AG09319 (cell line): ENCODE data around the gene PTPRD.

ENCODE experiments used
- DNase-seq: peaks from one replicate; pipeline ENCODE4 v3.0.0-alpha.2; 2010; ENCODE audit warnings: low read depth; ENCODE audit errors: extremely low read depth
- TF ChIP-seq, protein P1 (sequence below): IDR thresholded peaks from 2 replicates; pipeline ENCODE4 v1.5.1; 2011; ENCODE audit warnings: low read depth, mild to moderate bottlenecking, inconsistent platforms, low read length, moderate library complexity

Gene PTPRD

DNA sequence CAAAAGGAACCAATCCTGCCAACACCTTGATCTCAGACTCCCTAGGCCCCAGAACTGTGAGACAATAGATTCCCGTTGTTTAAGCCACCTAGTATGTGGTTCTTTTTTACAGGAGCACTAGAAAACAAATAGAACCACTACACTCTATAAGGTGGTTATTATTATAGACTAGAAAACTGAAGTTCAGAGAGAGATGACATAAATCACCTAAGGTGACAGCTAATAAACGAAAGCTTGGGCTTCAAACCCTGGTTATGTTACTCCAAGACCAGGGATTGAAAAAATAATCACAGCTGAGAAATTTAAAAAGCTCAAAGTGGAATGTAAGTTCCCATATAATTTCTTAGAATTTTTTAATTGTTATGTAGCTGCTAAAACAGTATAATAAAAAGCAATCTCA, 2097.1 kb downstream of the PTPRD start:
- DNase-seq, result no peak
- TF ChIP-seq, protein P1, sequence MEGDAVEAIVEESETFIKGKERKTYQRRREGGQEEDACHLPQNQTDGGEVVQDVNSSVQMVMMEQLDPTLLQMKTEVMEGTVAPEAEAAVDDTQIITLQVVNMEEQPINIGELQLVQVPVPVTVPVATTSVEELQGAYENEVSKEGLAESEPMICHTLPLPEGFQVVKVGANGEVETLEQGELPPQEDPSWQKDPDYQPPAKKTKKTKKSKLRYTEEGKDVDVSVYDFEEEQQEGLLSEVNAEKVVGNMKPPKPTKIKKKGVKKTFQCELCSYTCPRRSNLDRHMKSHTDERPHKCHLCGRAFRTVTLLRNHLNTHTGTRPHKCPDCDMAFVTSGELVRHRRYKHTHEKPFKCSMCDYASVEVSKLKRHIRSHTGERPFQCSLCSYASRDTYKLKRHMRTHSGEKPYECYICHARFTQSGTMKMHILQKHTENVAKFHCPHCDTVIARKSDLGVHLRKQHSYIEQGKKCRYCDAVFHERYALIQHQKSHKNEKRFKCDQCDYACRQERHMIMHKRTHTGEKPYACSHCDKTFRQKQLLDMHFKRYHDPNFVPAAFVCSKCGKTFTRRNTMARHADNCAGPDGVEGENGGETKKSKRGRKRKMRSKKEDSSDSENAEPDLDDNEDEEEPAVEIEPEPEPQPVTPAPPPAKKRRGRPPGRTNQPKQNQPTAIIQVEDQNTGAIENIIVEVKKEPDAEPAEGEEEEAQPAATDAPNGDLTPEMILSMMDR, result no peak

DNA sequence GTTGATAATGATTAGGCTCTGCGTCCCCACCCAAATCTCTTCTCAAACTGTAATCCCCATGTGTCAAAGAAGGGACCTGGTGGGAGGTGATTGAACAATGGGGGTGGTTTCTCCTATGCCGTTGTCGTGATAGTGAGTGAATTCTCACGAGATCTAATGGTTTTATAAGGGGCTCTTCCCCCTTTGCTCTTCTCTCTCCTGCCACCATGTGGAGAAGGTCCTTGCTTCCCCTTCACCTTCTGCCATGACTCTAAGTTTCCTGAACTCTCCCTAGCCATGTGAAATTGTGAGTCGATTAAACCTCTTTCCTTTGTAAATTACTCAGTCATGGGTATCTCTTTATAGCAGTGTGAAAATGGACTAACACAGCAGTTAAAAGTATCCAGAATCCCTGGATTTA, 2098.0 kb downstream of the PTPRD start:
- no peak for DNase-seq

DNA sequence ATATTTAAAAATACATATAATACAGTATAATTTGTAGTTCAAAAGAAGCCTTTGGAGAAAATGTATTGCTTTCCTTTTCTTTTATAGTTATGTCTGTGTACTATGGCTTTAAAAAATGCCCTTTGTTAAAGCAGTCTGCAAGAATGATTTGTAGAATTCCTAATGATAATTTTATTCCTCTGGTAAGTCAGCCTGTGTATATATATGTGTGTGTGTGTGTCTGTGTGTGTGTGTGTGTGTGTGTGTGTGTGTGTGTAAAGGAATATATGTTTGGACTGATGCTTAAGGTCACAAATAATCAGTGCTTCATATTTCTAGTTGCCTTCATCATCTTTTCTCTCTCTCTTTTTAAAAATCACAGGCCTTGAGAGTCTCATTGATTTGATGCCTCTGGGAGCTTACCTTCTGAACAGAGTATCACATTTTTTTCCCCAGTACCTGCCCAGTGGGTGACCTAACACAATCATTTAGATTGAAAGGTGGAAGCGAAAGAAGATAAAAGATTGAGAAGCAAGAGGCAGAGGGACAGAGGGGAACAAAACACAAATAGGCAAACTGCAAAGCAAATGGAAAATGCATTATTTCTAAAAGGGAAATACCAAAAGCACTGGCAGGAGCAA, 2104.0 kb downstream of the PTPRD start:
- DNase-seq, result no peak
- TF ChIP-seq, protein P1, result no peak

More for the DNA sequence above, 2098.0 kb downstream of the PTPRD start:
- TF ChIP-seq, protein P1, result no peak

DNA sequence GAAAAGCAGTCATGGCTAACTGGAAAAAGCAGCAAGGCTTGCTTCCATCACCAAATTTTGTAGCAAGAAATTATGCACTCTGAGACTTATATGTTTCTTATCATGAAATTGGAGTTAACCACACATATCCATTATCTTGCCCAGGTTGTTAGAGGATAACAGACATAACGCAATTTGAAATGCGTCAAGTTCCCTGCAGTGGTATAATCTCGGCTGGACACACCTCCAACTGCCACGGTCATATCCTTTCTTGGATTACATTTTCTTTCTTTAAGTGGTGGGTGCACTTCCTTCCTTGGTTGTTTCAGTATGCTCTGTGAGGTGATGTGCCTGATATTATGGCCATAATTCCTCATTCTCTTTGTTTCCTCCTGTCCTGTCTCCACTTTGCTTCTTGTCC, 2118.2 kb downstream of the PTPRD start:
- DNase-seq, result no peak
- TF ChIP-seq, protein P1, result no peak

DNA sequence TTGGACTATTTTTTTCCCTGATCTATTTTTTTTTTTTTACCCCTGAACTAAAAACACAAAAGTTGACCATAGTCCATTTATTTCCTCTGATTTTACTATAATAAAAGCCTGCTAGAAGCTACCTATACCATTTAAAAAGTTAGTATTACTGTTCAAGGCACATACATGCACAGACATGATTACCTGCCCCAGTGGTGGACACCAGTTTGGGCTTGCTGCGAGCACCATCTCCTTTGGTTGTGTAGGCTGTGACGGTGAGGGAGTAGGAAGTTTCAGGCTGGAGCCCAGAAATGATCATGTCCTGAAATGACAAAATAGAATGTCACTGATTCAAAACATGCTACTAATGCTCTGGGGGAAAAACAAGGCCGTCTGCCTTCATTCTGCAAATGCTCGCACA, 2120.1 kb downstream of the PTPRD start:
- DNase-seq, result no peak
- TF ChIP-seq, protein P1, result no peak

DNA sequence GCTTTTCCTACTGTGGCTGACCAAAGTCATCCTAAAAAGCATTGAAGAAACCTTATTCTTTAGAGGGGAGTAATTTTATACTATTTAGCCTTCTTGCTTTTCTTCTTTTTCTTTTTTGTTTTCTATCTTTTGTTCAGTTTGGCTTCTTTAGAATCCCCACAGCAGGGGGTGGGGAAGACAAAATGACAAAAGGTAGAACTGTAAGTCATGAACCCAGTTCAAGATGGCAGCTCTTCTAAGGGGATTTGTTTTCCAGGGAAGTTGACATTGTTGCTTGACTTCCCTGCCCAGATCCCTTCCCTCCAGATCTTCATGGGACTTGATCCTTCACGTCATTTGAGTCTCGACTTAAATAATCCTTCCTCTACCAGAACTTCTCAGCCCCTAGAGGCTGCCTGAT, 2120.8 kb downstream of the PTPRD start:
- no peak for DNase-seq
- TF ChIP-seq, protein P1, result no peak

DNA sequence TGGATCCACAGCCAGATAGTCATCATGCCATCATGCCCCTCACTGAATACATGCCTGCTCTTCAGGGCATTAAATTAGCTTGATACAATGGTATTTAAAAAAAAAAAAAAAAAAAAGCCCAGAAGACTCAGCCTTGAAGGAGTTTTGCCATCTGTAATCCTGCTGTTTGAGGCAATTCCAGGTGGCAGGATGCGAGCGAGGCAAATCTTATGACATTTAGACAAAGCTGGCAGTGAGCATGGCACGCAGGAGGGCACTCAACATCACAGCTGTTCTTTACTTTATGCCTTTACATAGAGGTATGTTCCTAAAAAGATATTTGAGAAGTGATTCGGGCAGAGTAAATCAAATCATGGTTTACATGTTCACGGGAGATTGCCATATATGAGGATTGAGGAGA, 2121.2 kb downstream of the PTPRD start:
- TF ChIP-seq, protein P1, result no peak
- DNase-seq, result no peak
